ENCODE measurements around the gene DYNC1H1. TPM values are rescaled to one million over a fixed set of nuclear protein-coding genes. Genes with fewer than 3 reads are reported as not detected.

DYNC1H1 gene
- total RNA-seq, 6 donors from 2014 or later: 352 to 556 (median 447) TPM

DNA sequence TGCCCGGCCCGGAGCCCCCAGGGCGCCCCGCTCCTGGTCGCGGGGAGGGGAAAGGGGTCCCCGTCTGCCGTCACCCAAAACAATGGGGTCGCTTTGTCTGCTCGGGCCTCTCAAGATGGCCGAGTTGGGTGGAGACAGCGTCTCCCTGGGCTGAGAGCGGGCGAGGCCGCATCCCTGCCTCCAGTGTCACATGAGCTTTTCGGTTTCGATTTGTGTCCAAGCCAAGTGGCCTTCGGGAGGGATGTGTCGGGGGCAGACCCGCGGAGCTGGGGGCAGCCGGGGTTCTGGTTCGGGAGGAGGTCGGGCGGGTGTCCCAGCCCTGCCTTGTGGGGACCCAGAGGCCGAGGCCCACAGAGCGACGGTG is 790 bp downstream of the DYNC1H1 start:
- Histone ChIP-seq H3K36me3 (peaks cover 0 to 11% (median 1%) of the 10 kb centered on the region in 4 donors), H3K27me3 (no peaks in the 10 kb centered on the region), H3K9me3 (no peaks in the 10 kb centered on the region), H3K4me1 (peaks cover 29 to 47% (median 34%) of the 10 kb centered on the region in 4 donors), H3K27ac (peak overlapping the region; percentile 95 to 98 (median 96)), H3K4me3 (peak overlapping the region; percentile 79 to 100 (median 91))
- peak in 1 of 2 donors; percentile 70 for TF ChIP-seq POLR2AphosphoS5 (IDR thresholded peaks at IDR 0.05)
- TF ChIP-seq EP300 (IDR thresholded peaks at IDR 0.05): no peak
- TF ChIP-seq, protein P1, sequence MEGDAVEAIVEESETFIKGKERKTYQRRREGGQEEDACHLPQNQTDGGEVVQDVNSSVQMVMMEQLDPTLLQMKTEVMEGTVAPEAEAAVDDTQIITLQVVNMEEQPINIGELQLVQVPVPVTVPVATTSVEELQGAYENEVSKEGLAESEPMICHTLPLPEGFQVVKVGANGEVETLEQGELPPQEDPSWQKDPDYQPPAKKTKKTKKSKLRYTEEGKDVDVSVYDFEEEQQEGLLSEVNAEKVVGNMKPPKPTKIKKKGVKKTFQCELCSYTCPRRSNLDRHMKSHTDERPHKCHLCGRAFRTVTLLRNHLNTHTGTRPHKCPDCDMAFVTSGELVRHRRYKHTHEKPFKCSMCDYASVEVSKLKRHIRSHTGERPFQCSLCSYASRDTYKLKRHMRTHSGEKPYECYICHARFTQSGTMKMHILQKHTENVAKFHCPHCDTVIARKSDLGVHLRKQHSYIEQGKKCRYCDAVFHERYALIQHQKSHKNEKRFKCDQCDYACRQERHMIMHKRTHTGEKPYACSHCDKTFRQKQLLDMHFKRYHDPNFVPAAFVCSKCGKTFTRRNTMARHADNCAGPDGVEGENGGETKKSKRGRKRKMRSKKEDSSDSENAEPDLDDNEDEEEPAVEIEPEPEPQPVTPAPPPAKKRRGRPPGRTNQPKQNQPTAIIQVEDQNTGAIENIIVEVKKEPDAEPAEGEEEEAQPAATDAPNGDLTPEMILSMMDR (IDR thresholded peaks at IDR 0.05): peak in 1 of 6 experiments; percentile 7
- TF ChIP-seq POLR2A (IDR thresholded peaks at IDR 0.05): peak in 1 of 4 donors; percentile 26
- ATAC-seq (ENCODE audit: low FRiP score in 2 of 2) (peak; percentile 69 to 71), DNase-seq (peak; percentile 76 to 90)
- WGBS, 2 donors: 0 to 1% methylated on average over 13 to 19 of the region's 28 CpGs

DNA sequence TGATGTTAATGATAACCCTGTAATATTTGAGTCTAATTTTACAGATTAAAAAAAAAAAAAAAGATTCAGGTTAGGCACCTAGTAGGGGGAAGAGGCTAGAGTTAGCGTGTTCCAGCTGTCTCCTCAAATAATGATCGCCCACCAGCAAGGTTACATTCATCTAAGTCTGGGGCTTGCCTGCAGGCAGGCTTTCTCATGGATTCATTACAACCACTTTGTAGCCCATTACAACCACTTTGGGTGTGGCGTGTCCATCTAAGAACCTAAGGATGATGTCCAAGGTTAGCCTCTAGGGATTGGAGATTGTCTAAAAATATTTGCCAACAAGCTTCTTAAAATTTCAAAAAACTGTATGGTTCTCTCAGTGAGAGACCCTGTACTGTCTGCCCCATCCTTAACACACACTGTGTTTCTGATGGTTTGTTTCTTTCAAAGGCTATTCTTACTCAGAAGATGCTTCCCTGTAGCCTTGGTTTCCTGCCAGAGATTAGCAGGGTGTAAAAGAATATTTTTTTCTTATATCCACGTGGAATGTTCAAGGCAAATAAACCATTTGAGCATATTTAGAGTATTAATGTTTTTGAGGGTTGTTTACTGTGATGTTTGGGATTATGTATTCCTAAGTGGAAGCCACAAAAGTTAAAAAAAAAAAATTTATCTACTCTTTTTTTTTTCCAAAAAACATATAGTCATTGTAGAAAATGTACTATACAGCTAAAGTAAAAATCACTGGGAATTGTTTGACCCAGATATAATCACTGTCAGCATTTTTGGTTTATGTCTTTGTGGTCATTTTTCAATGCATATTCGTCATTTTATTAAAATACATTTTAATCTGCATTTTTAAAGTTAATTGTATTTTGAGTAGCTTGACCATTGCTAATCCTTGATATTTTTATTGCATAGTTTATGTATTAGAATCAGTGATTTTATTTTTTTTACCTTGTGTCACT is 1.7 kb downstream of the DYNC1H1 start:
- peaks cover 30 to 52% (median 35%) of the 10 kb centered on the region in 4 donors for H3K4me1 ChIP-seq
- TF ChIP-seq, protein P1 (IDR thresholded peaks at IDR 0.05): no peak
- no peak for TF ChIP-seq POLR2AphosphoS5 (IDR thresholded peaks at IDR 0.05)
- no peak for TF ChIP-seq POLR2A (IDR thresholded peaks at IDR 0.05)
- TF ChIP-seq EP300 (IDR thresholded peaks at IDR 0.05): no peak

DNA sequence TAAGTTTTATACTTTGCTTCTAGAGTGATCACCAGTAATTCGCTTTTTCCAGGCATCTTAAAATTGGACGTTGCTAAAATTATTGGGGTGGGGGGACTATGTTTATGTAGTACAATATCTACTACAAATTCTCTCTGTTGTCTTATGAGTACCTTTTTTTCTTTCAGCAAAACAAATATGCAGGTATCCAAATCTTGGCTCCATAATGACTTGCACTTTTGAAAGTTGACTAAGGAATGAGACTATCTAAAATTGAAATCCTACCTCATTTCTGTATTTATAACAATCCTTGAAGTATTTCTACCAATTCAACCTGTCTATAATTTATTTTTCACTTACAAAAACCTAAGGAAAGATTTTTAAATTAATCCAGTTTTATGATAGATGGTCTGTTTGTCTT is 2.4 kb downstream of the DYNC1H1 start:
- WGBS, 2 donors: 59 to 70% methylated on average over 2 of the region's 2 CpGs
- ATAC-seq (ENCODE audit: low FRiP score in 2 of 2) (no peak), DNase-seq (no peak)
- Histone ChIP-seq H3K9me3 (no peaks in the 10 kb centered on the region), H3K4me1 (peaks cover 29 to 54% (median 37%) of the 10 kb centered on the region in 4 donors), H3K4me3 (no peak overlapping the region), H3K36me3 (peaks cover 0 to 11% (median 1%) of the 10 kb centered on the region in 4 donors), H3K27ac (peak overlapping the region in 1 of 4 donors; percentile 55), H3K27me3 (no peaks in the 10 kb centered on the region)
- TF ChIP-seq, protein P1 (IDR thresholded peaks at IDR 0.05): no peak
- no peak for TF ChIP-seq EP300 (IDR thresholded peaks at IDR 0.05)
- no peak for TF ChIP-seq POLR2A (IDR thresholded peaks at IDR 0.05)
- TF ChIP-seq POLR2AphosphoS5 (IDR thresholded peaks at IDR 0.05): no peak

More for the DNA sequence above, 1.7 kb downstream of the DYNC1H1 start:
- WGBS, 2 donors: 42 to 53% methylated on average over 5 of the region's 5 CpGs
- Histone ChIP-seq H3K36me3 (peaks cover 0 to 11% (median 1%) of the 10 kb centered on the region in 4 donors), H3K27me3 (no peaks in the 10 kb centered on the region), H3K9me3 (no peaks in the 10 kb centered on the region), H3K27ac (peak overlapping the region; percentile 95 to 98 (median 96)), H3K4me3 (peak overlapping the region; percentile 79 to 100 (median 91))
- ATAC-seq (ENCODE audit: low FRiP score in 2 of 2) (no peak), DNase-seq (no peak)

GRCh38 chr14:101968186-101968585 is 3.8 kb downstream of the DYNC1H1 start:
- H3K9me3 ChIP-seq: no peaks in the 10 kb centered on the region
- peak overlapping the region in 3 of 4 donors; percentile 5 to 47 (median 16) for H3K27ac ChIP-seq
- H3K4me3 ChIP-seq: no peak overlapping the region
- WGBS, 2 donors: 76 to 80% methylated on average over 4 of the region's 4 CpGs
- ATAC-seq (ENCODE audit: low FRiP score in 2 of 2) (no peak), DNase-seq (no peak)
- TF ChIP-seq, protein P1 (IDR thresholded peaks at IDR 0.05): no peak
- TF ChIP-seq EP300 (IDR thresholded peaks at IDR 0.05) (no peak), POLR2AphosphoS5 (IDR thresholded peaks at IDR 0.05) (no peak), POLR2A (IDR thresholded peaks at IDR 0.05) (no peak)
- no peaks in the 10 kb centered on the region for H3K27me3 ChIP-seq
- peaks cover 44 to 61% (median 48%) of the 10 kb centered on the region in 4 donors for H3K4me1 ChIP-seq
- H3K36me3 ChIP-seq: peaks cover 0 to 11% (median 1%) of the 10 kb centered on the region in 4 donors
